Limb (tissue), 2 donors: Measurements from ENCODE around the gene AK8.
"Not testable (repeated sequence)": the region's sequence is repeated elsewhere in the genome, so short reads cannot be mapped to it uniquely, and the experiment has no call there.

ENCODE experiments used
- DNase-seq, 2 donors: peaks; one replicate each; pipeline ENCODE4 v3.0.0-alpha.2; 2016; ENCODE audit errors: extremely low spot score in 2 of 2

The AK8 gene

DNA sequence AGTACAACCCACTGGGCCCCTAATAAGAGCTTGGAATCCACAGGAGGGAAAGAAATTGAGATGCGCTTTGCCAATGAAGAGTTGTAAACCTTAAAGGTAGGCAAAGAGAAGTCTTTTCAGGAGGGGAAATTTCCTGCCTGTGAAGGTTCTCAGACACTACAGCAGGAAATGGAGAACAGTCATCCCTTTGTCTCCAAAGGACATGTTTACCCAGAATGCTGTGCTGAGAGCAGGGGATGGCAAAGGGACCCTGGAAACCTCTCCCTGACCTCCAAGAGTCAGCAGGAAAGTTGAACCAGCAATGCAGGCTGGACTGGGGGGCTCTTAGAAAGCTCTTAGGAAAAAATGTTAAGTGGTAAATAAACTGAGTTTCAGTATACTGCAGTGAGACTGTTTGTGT, 103.2 kb downstream of the AK8 start:
- DNase-seq, result no peak

DNA sequence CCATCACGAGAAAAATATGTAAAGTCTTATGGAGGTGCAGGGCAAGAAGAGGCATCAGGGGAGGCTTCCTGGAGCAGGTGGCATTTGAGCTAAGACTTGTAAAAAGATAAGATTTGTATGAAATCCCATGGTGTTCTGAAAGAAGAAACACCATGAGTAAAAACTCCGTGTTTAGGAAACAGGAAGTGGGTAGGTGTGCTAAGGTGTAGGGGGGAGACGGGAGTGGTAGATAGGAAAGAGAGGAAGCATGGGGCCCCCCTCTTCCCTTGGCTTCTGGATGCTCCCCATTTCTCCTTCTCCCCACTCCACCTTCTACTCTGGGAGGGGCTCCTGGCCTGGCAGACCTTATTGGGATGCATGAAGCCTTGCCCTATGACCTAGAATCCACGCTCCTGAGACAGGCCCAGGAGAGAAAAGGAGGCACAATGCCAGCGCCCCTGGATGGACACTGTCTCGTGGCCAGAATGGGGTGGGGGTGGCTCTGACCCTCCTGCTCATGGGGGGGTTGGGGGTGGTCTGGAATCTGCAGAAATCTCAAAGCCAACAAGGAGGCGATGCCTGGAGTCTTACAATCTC, 104.2 kb downstream of the AK8 start:
- DNase-seq, result no peak

DNA sequence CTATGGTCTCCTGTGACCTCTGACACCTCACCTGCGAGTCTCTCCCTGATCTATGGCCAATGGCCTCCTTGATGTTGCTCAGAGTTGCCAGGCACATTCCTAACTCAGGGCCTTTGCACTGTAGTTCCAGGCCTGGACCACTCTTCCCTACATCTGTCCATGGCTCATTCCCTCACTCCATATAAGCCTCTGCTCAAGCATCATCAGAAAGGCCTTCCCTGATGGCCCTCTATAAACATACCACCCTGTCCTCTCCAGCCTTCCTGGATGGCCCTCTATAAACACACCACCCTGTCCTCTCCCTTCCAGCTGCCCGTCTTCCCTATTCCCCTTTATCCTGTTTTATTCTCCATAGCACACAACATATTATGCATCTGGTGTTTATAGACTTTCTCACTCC, 105.0 kb downstream of the AK8 start:
- no peak for DNase-seq

DNA sequence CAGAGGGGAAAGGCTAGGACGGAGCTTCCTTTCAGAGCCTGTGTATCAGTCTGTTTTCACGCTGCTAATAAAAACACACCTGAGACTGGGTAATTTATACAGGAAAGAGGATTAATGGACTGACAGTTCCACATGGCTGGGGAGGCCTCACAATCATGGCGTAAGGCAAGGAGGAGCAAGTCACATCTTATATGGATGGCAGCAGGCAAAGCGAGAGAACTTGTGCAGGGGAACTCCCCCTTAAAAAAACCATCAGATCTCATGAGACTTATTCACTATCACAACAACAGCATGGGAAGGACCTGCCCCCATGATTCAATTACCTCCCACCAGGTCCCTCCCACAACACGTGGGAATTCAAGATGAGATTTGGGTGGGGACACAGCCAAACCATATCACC, 106.3 kb downstream of the AK8 start:
- DNase-seq, result not testable (repeated sequence)

DNA sequence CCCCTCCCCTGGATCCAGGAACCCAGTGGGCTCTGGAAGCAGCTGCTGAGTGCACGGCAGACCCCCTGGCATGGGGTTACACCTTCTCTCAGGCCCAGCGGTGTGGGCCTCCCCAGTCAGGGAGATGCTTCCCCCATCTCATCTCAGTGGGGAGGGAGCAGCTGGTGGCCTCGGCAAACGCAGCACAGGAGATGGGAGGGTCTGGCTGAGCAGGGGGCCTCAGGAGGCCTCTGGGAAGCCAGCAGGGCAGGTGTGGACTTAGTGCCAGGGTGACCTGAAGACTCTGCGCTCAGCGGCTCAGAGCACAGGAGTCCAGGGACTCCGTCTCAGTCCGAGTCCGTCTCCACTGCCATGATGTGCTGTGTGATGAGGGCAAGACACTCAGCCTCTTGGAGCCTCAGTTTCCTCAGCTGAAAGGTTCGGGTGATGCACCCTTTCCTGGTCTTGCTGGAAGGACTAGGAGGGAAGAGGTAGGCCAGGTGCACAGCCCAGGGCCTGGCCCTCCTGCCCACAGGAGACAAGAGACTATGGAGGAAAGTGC, 107.2 kb downstream of the AK8 start:
- no peak for DNase-seq

DNA sequence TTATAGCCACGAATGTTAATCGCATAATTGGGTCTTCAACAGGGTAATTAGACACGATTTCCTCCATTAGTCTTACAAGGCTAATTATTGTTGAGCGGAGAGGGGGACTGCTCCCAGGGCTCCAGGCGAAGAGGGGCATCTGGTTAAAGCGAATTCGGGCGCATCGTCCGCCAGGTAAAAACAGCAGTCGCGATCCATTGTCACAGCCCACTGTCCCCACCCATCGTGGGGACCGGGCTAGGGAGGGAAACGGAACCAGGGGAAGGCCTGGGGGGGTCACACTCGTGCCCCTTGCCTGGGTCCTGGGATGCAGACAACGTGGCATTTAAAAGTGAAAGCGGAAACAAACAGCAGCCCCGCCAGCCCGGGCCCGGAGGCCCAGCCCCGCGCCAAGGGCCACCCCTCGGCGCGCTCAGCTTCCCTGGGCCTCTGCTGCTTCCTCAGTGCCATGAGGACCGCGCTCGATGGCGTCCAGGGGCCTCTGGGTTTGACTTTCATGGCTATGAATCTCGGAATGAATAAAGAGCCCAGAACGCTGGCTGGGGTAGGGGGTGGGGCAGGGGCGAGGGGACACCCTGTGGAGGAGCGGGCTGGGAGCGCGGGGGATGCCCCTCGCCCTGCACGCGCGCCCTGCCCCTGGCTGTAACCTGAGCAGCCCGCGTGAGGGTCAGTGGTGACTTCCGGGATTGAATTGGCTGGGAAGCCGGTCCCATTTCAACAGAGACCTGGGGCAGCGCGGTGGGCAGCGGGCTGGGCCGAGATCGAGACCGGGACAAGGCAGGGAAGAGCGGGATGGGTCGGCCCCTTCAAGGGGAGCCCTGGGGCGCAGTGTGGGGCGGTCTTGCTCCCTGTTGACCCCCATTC, 107.9 kb downstream of the AK8 start:
- DNase-seq, result peak; percentile 49 to 76

DNA sequence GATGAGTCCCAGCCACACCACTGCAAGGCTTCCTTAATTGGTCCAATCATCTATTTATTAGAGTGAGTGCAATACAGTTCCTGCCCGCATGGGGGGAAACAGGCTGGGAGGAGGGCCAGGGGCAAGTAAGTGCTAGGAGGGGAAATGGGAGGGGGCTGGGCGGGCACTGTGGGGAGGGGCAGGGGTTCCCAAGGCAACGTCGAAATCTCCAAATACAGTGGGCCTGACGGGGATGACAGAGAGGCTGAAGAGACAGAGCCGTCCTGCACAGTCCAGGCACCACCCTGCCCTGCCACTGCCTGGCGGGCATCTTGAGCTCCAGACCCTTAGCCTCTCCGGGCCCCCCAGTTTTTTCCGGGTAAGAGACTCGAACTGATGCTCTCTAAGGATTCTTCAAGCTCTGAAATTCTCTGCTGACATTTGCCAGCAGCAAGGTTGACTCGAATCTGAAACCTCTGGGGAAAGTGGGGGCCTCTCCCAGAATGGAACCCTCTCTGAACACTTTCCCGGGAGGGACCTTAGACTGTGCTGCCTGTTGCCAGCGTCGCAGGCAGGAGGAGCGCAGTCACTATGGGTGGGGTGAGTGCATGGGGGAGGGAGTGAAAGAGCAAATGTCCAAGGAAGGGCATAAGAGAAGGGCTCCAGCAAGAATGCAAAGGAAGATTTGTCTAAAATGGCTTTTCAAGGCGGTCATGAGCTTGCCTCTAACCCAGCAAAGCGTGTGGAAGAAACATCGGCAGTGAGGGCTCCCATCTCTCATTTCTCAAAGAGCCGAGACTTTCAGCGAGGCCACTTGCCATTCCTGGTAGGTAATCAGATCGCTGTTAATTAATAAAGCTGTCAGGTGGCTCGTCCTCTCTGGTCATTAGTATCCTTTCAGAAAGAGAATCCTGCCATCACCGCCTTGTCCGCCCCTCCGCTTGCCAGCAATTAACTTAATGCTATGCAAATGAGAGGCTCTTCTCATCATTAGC, 108.9 kb downstream of the AK8 start:
- DNase-seq, result peak; percentile 62 to 68

DNA sequence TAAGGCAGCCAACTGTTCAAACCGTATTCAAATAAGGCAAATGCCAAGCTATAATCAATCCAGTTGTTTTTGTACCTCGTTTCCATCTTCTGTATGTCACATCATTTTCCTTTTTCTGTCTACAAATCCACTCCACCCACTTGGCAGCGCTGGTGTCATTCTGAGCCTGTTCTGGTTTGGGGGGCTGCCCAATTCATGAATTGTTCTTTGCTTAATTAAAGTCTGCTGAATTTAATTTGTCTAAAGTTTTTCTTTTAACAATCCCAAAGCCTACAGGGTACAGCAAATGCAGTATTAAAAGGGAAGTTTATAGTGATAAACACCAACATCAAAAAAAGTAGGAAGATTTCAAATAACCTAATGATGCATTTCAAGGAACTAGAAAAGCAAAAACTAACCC, 114.5 kb downstream of the AK8 start:
- DNase-seq, result no peak

DNA sequence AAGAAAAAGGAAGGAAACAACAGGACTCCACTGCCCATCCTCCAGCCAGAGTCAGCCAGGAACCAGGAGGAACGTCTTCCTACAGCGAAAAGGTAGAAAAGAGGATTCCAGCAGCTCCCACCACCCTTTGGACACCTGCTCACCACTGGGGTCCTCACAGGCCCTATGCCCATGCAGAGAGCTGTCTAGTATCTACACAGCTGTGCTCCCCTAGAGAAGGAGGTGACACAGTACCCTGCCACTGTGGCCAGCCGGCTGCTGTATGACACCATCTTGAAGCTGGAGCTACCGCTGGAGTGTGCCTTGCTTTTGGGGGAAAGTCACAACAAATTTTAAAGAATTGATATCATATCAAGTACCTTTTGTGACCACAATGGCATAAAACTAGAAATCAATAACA, 115.2 kb downstream of the AK8 start:
- DNase-seq, result no peak

DNA sequence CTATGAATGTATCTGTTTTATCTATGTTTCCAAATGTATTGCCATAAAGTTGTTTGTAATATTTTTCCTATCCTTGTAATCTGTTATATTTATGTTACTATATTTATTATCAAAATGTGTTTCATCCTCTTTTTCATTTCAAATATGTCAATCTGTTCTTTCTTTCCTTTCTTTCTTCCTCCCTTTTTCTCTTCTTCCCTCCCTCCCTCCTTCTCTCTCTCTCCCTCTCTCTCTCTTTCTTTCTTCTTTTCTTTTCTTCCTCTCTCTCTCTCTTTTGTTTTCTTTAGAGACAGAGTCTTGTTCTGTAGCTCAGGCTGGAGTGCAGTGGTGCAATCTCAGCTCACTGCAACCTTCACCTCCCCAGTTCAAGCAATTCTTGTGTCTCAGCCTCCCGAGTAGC, 116.5 kb downstream of the AK8 start:
- DNase-seq, result no peak

DNA sequence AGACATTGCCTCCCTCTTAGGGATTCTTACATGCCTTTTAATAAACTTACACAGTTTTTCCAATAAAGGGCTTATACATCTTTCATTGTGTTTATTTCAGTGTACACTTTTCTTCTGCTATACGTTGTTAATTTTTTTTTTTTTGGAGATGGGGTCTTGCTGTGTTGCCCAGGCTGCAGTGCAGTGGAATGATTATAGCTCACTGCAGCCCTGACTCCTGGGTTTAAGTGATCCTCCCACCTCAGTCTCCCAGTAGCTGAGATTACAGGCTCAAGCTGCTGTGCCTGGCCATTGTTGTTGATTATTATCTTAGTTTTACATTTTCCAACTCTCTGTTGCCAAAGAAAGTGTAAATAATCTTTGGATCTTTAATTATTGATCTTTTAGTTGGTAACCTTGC, 118.0 kb downstream of the AK8 start:
- no peak for DNase-seq

DNA sequence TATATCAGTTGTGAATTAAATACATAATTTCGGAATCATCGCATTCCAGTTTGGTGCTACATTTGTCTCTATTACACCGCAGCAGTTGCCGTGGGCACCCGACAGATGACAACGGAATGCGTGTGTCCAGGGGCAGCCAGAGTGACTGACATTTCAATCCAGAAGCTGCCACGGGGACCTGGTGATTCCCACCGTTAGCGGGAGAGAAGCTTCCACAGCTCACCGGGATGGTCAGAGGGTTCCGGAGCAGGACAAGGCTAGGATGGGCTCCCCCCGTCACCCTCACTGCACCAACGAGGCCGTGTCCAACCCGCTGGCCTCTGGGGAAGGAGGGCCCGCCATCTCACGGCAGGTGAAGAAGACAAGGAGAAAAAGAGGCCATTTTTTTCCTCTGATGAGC, 121.1 kb downstream of the AK8 start:
- no peak for DNase-seq

DNA sequence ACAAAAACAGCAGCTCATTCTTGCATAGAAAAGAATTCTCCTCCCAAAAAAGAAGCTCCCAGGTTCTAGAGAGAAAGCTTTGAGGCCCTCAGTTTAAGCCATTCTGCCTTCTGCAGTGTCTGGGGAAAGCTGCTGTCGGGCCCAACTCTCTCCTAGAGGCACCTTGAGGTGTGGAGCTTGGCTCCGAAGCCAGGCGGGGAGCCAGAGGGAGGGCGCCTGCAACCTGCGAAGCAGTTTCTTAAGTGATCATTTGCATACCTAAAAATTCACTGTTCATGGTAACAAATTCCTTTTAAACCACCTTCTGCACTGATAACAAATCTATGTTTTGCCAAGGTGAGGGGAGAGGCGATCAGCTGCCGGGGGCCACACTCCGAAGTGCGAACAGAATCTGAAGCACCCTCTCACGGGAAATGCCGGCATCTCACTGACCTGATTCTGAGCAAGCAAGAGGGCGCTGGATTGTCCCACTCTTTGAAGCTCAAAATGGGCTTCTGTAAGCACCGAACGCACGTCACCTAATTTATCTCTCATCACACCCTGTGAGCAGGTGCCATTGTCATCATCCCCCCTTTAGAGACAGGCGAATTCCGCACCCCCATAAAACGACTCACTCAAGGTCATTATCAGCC, 121.8 kb downstream of the AK8 start:
- no peak for DNase-seq

DNA sequence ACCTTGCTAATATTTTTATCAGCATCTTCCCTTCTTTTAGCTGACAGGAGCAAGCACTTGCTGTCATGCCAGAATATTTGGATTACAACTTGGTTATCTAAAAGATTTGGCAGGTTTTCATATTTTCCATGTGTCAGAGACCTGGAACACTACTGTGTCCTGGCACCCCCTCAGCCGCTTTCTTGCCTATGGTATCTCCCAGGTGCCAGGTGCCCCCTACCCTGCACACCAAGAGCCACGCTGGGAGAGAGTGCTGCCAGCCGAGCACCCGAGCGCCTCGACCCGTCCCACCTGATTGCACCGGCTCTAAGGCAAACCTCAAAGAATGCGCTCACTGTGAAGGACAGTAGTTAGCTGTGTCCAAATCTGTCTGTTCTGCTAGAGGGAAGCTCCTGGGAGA, 123.0 kb downstream of the AK8 start:
- no peak for DNase-seq

DNA sequence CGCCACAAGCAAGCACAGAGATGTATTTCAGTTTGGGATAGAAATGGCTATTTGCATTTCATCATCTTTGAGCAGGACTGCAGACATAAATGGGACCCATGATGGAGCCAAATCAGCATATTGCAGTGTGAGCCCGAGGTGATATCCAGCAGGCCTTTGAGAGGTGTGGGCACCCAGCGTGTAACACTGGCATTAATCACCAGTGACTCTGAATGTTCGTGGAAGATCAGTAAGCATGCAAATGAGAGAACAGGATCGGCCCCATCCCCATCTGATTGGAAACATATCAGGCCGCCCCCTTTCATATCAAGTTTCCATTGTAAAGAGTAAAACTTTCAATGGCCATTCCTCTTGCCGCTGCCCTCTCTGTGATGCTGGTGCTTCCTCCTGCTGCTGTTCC, 123.8 kb downstream of the AK8 start:
- DNase-seq, result no peak

DNA sequence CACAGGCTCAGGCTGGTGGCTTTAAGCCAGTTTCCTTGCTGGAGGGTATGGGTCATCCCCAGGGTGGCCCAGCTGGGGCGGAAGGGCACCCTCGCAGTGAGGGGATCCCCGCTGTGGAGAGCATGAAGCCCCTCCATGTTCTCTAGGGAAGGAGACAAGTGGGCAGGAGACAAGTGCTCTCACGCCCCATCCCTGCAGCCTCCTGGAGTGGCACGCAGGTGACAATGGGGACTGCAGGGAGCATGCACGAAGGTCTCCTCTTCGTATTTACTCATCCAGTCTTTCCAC, 124.5 kb downstream of the AK8 start:
- DNase-seq, result no peak

DNA sequence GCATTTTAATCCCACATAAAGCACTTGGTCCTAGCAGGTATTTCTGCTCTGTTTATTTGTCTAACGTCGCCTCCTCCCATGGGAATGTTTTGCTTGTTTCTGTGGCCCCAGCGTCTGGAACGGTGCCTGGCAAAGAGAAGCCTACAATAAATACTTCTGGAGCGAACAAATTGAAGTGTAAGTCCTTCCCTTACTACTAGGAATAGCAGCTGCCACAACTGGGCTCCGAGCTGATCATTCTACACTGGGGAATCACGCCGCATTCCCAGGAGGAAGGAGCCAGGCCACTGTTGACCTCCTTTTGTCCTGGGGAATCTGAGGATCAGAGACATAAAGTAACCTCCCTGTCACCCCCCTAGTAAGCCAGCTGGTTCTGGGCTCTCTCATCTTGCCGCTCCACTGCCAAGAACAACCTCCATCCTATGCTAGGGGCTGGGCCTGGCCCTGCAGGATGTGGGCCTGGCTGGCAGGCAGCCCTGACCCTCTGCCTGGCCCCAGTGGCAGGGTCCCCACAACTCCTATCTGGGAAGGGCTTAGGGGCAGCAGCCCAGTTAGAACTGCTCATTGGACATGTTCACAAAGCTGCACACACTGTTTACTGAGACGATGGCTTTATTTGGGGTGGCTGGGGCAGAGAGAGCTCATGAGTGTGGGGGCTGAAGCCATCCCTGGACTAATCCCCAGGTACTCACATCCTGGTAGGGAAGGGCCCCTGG, 125.0 kb downstream of the AK8 start:
- no peak for DNase-seq

DNA sequence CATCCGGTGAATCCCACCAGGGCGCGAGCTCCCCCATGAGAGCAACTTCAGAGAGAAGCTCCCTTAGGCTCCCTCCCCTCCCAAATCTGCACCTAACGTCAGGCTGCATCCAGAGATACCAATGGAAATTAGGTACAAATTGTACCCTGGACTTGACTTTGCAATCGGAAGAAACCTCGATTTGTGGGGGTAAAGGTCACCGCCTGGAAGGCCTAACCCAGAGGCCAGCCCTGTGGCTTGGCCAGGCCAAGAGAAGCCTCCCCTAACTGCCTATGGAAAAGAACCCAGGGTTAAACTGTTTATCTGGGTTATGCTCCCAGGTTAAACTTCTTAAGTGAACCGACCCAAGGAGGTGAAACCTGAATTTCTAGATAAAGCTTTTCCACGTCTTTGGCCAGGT, 127.4 kb downstream of the AK8 start:
- DNase-seq, result no peak

DNA sequence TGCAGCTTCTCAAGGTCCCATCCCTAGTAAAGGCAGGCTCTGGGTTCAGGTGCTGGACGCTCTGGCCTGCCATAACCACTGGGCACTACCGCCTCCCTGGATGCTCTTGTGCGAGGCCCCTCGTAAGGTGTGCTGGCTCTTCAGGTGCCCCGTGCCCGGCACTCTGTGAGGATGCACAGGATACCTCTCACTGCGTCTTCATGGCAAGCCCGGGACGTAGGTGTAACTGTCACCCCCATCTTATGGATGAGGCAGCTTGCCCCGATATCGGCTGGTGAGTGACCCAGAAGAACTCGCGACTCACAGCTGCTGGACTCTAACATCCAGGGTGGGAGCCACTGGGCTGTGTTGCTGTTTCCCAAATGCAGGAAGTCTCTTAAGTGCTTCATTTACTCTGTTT, 128.8 kb downstream of the AK8 start:
- DNase-seq, result no peak

DNA sequence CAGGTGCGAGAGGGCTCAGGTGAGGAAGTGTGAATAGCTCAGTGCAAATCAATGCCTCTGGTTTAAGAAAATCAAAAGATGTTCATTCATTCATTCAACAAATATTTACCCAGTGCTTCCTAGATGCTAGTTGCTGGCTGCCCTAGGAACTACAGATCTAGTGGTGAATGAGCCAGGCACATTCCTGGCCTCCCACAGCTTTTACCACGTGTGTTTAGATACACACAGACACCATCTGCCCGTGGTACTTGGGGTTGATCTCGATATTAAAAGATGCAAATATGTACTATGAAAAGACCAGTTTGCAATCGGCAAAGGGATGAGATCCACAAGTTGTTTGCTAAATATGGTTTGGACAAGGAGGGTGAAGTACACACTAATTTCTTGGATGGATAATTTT, 129.6 kb downstream of the AK8 start:
- no peak for DNase-seq
